H1 (cell line): Measurements from ENCODE around the gene CRABP2. TPM values are rescaled to one million over a fixed set of nuclear protein-coding genes. Genes with fewer than 3 reads are reported as not detected.
A peak's percentile ranks its signal among the peaks of the same experiment; 100 is the strongest.

Experiments
- CTCF ChIA-PET: fragments of 300-600 bp; sonication (Branson Sonifier 250); formaldehyde crosslinking; loops from one replicate; lab custom pipeline; 2021; ENCODE audit not compliant: partially characterized antibody; lab: Charles Lee
- POLR2A ChIA-PET: fragments of 300-600 bp; sonication (Branson Sonifier 250); formaldehyde crosslinking; loops from one replicate; lab custom pipeline; 2021; ENCODE audit warnings: inconsistent platforms; ENCODE audit not compliant: partially characterized antibody; lab: Charles Lee
- DNase-seq, 2 experiments: peaks; one replicate each; pipeline versions ENCODE4 v3.0.0 to v3.0.0-alpha.2; 2010 to 2022; ENCODE audit warnings: low spot score in 2 of 2, low read depth in 1 of 2, mixed read lengths in 1 of 2
- FAIRE-seq: peaks from 2 replicates; lab custom pipeline; 2011; peaks lifted over from hg19 to GRCh38; lab: Jason Lieb, UNC
- H2AFZ ChIP-seq: 2 replicates; pipeline ENCODE4 v1.8.1; 2012; ENCODE audit warnings: low read length, inconsistent platforms
- H2AK5ac ChIP-seq: 2 replicates; pipeline ENCODE4 v1.6.1; 2013; ENCODE audit warnings: low read depth, low read length
- H2BK120ac ChIP-seq: replicated peaks from 2 replicates; pipeline ENCODE3; 2013; ENCODE audit warnings: low read depth, low read length, inconsistent platforms
- H2BK12ac ChIP-seq: 2 replicates; pipeline ENCODE4 v1.6.1; 2013; ENCODE audit warnings: low read depth, low read length
- H2BK15ac ChIP-seq: 2 replicates; pipeline ENCODE4 v1.6.1; 2013; ENCODE audit warnings: low read length
- H2BK20ac ChIP-seq: 2 replicates; pipeline ENCODE4 v1.6.1; 2013; ENCODE audit warnings: low read length
- H2BK5ac ChIP-seq: 2 replicates; pipeline ENCODE4 v1.6.1; 2013; ENCODE audit warnings: low read depth, low read length
- H3K14ac ChIP-seq: 2 replicates; pipeline ENCODE4 v1.6.1; 2013; ENCODE audit warnings: inconsistent platforms; ENCODE audit not compliant: insufficient read length
- H3K18ac ChIP-seq: 2 replicates; pipeline ENCODE4 v1.6.1; 2013; ENCODE audit warnings: low read length; ENCODE audit errors: extremely low read depth
- H3K23ac ChIP-seq: 2 replicates; pipeline ENCODE4 v1.6.1; 2013; ENCODE audit warnings: inconsistent platforms; ENCODE audit not compliant: insufficient read length
- H3K23me2 ChIP-seq: 2 replicates; pipeline ENCODE4 v1.6.1; 2013; ENCODE audit warnings: low read depth, low read length
- H3K27ac ChIP-seq: 2 replicates; pipeline ENCODE4 v1.6.1; 2011; ENCODE audit warnings: low read depth, low read length, inconsistent platforms
- H3K27me3 ChIP-seq, 4 experiments: replicated peaks in 1 of 4; 1 replicate in 1 of 4; 2 replicates in 3 of 4; pipeline versions ENCODE4 v1.6.1 to v1.8.1; 2011 to 2013; ENCODE audit warnings: low read length in 3 of 4, mild to moderate bottlenecking in 3 of 4, inconsistent platforms in 2 of 4, mixed read lengths in 2 of 4, moderate library complexity in 1 of 4; ENCODE audit not compliant: control insufficient read depth in 3 of 4, insufficient read depth in 3 of 4; ENCODE audit errors: extremely low read depth in 1 of 4
- H3K36me3 ChIP-seq, 4 experiments: 2 replicates each; pipeline versions ENCODE4 v1.6.1 to v1.8.1; 2011 to 2013; ENCODE audit warnings: mild to moderate bottlenecking in 4 of 4, low read length in 3 of 4, moderate library complexity in 2 of 4, control low read depth in 1 of 4, inconsistent platforms in 1 of 4; ENCODE audit not compliant: insufficient read depth in 4 of 4, control insufficient read depth in 2 of 4
- H3K4ac ChIP-seq: replicated peaks from 2 replicates; pipeline ENCODE3; 2013; ENCODE audit warnings: low read length, low read depth, mixed read lengths, inconsistent platforms; ENCODE audit not compliant: insufficient read length
- H3K4me1 ChIP-seq, 4 experiments: replicated peaks in 1 of 4; 1 replicate in 1 of 4; 2 replicates in 3 of 4; pipeline versions ENCODE4 v1.6.1 to v1.8.1; 2011 to 2013; ENCODE audit warnings: low read length in 3 of 4, inconsistent platforms in 2 of 4, mixed read lengths in 1 of 4; ENCODE audit not compliant: insufficient read depth in 4 of 4, control insufficient read depth in 3 of 4
- H3K4me2 ChIP-seq, 2 experiments: 2 replicates each; pipeline versions ENCODE4 v1.6.1 to v1.8.1; 2011 to 2013; ENCODE audit warnings: low read depth in 2 of 2, low read length in 2 of 2, control low read depth in 1 of 2, inconsistent platforms in 1 of 2, mild to moderate bottlenecking in 1 of 2; ENCODE audit not compliant: insufficient read depth in 1 of 2
- H3K4me3 ChIP-seq, 4 experiments: fragments of 200-600, 300-600 bp in 1 of 4; sonication (generic), shearing (Covaris generic), sonication (Bioruptor Twin) in 1 of 4; 2 replicates each; pipeline versions ENCODE4 v1.5.1 to v1.8.1; 2011 to 2016; ENCODE audit warnings: low read length in 4 of 4, low read depth in 3 of 4, control low read depth in 2 of 4, inconsistent platforms in 2 of 4, mild to moderate bottlenecking in 2 of 4, mixed read lengths in 1 of 4, moderate library complexity in 1 of 4; ENCODE audit not compliant: insufficient read depth in 2 of 4; ENCODE audit errors: extremely low read depth in 1 of 4
- H3K56ac ChIP-seq: replicated peaks from 2 replicates; pipeline ENCODE3; 2013; ENCODE audit warnings: low read depth, mild to moderate bottlenecking, mixed read lengths, low read length, inconsistent platforms; ENCODE audit not compliant: insufficient read length
- H3K79me1 ChIP-seq: 2 replicates; pipeline ENCODE4 v1.6.1; 2013; ENCODE audit warnings: low read depth, low read length, control low read depth
- H3K79me2 ChIP-seq, 2 experiments: 2 replicates each; pipeline versions ENCODE4 v1.6.1 to v1.8.1; 2012 to 2013; ENCODE audit warnings: low read length in 2 of 2, mild to moderate bottlenecking in 2 of 2, inconsistent platforms in 1 of 2; ENCODE audit not compliant: insufficient read depth in 2 of 2, control insufficient read depth in 1 of 2
- H3K9ac ChIP-seq, 4 experiments: replicated peaks in 1 of 4; 1 replicate in 1 of 4; 2 replicates in 3 of 4; pipeline versions ENCODE4 v1.6.1 to v1.8.1; 2011 to 2013; ENCODE audit warnings: low read depth in 3 of 4, low read length in 3 of 4, control low read depth in 2 of 4, mild to moderate bottlenecking in 2 of 4, moderate library complexity in 2 of 4, inconsistent platforms in 1 of 4; ENCODE audit errors: extremely low read depth in 1 of 4
- H3K9me3 ChIP-seq, 2 experiments: 2 replicates each; pipeline versions ENCODE4 v1.6.1 to v1.8.1; 2012 to 2013; ENCODE audit warnings: mild to moderate bottlenecking in 2 of 2, moderate library complexity in 2 of 2, control low read depth in 1 of 2, inconsistent platforms in 1 of 2, low read depth in 1 of 2, low read length in 1 of 2, mixed read lengths in 1 of 2; ENCODE audit not compliant: insufficient read depth in 2 of 2
- H4K20me1 ChIP-seq, 2 experiments: replicated peaks in 1 of 2; 2 replicates each; pipeline versions ENCODE3 to v1.8.1; 2011 to 2013; ENCODE audit warnings: inconsistent platforms in 2 of 2, low read length in 2 of 2, mild to moderate bottlenecking in 1 of 2; ENCODE audit not compliant: insufficient read depth in 2 of 2, control insufficient read depth in 1 of 2
- H4K5ac ChIP-seq: 2 replicates; pipeline ENCODE4 v1.6.1; 2013; ENCODE audit warnings: low read length, low read depth, mixed read lengths, inconsistent platforms; ENCODE audit not compliant: insufficient read length
- H4K8ac ChIP-seq: 2 replicates; pipeline ENCODE4 v1.8.0; 2013; ENCODE audit warnings: mild to moderate bottlenecking, moderate library complexity, low read length, inconsistent platforms; ENCODE audit not compliant: insufficient read depth; ENCODE audit errors: extremely low read depth
- H4K91ac ChIP-seq: replicated peaks from 2 replicates; pipeline ENCODE3; 2013; ENCODE audit warnings: low read length, mixed read lengths, inconsistent platforms; ENCODE audit not compliant: insufficient read length
- ASH2L ChIP-seq: fragments of 200-600, 300-600 bp; sonication (generic); IDR thresholded peaks from one replicate; pipeline ENCODE4 v1.7.1; 2017; ENCODE audit warnings: low read length
- HDAC2 ChIP-seq, 2 experiments: fragments of 300-600 bp in 1 of 2; sonication (generic) in 1 of 2; IDR thresholded peaks; 2 replicates each; pipeline ENCODE4 v1.6.1; 2011 to 2012; ENCODE audit warnings: low read depth in 2 of 2, low read length in 2 of 2, mild to moderate bottlenecking in 2 of 2, moderate library complexity in 2 of 2, borderline replicate concordance in 1 of 2, inconsistent platforms in 1 of 2
- JUN ChIP-seq: IDR thresholded peaks from 2 replicates; pipeline ENCODE4 v1.6.1; 2011; ENCODE audit warnings: low read depth, mild to moderate bottlenecking, improper control_type of control experiment, low read length
- POLR2A ChIP-seq, 2 experiments: IDR thresholded peaks; 1 replicate in 1 of 2; 2 replicates in 1 of 2; pipeline ENCODE4 v1.6.1; 2011; ENCODE audit warnings: low read depth in 2 of 2, low read length in 2 of 2, mild to moderate bottlenecking in 2 of 2; ENCODE audit errors: control extremely low read depth in 1 of 2
- RBBP5 ChIP-seq: IDR thresholded peaks from 2 replicates; pipeline ENCODE4 v1.7.1; 2012; ENCODE audit warnings: low read depth, mild to moderate bottlenecking, inconsistent platforms, low read length, moderate library complexity, borderline replicate concordance
- TAF1 ChIP-seq: IDR thresholded peaks from 2 replicates; pipeline ENCODE4 v1.6.1; 2011; ENCODE audit warnings: mild to moderate bottlenecking, low read depth, low read length
- WGBS, 2 experiments: shearing (Covaris generic) in 1 of 2; methylation state at CpG; one replicate each; pipeline versions ENCODE4 v1.1.6 to v1.1.7; 2013 to 2015; ENCODE audit warnings: low lambda C conversion rate in 2 of 2, mixed read lengths in 2 of 2, inconsistent platforms in 1 of 2, low coverage in 1 of 2, missing lambda C conversion rate in 1 of 2; ENCODE audit not compliant: insufficient replicate concordance in 2 of 2, insufficient coverage in 1 of 2, insufficient read length in 1 of 2; ENCODE audit errors: extremely low coverage in 1 of 2, missing lambda C conversion rate in 1 of 2; 5-methylcytosine and 5-hydroxymethylcytosine counted together
- polyA plus RNA-seq, 7 experiments: library from polyadenylated mRNA; depleted of rRNA in 3 of 7; stranded (reverse) in 5 of 7; unstranded in 2 of 7; fragments of >200 nt in 5 of 7; fragments of 200-250 nt in 2 of 7; gene quantifications; 1 replicate in 5 of 7; 2 replicates in 1 of 7; 4 replicates in 1 of 7; pipeline versions ENCODE4 v1.2.1 to v1.2.3, GENCODE V29; 2011 to 2013; ENCODE audit warnings: missing spikeins in 2 of 7, mixed read lengths in 2 of 7
- total RNA-seq: library from RNA; stranded (reverse); fragmentation: NEBNext Ultra II Directional; extraction: Animal tissue kit (Norgen Biotek cat#: 25700); gene quantifications from 2 replicates; pipeline ENCODE4 v1.2.1, GENCODE V29; 2021

Gene CRABP2
- total and polyA plus RNA-seq, 2 of the 8 experiments (the other 6 are each of a cell fraction or from before 2014, with no cell fraction given), result 69.2 to 119 TPM

- peak overlapping the region; percentile 92; the same call in 1 of the 2 replicates for H2BK15ac ChIP-seq
- H3K27me3 ChIP-seq, result no peaks in the 10 kb centered on the region; a peak in 2 of 7 replicates
- no peak overlapping the region for H2BK120ac ChIP-seq
- H2AK5ac ChIP-seq, result 0 out of 2 replicates have a peak overlapping the region, but pooled peaks have one; percentile 42
- CTCF ChIA-PET, result interaction anchor here (0.6 to 66.0 kb wide), 12 partner anchors 11 to 1519 kb away, joined by 3 to 4284 read pairs (median 4); partner anchors contain the start of genes BCAN, CRABP2, HAPLN2 and ISG20L2
- peaks cover 18% of the 10 kb centered on the region for H3K23me2 ChIP-seq
- H4K91ac ChIP-seq, result no peak overlapping the region
- H3K18ac ChIP-seq, result peak overlapping the region; percentile 71
- WGBS, 2 experiments, result 6% methylated on average over 48 of the region's 49 CpGs; no CpG with 5 or more reads in 1 of the 2 experiments
- no peak overlapping the region for H4K5ac ChIP-seq
- H3K4me1 ChIP-seq, result peaks cover 7 to 39% (median 33%) of the 10 kb centered on the region in 4 experiments
- H3K4me2 ChIP-seq, result peak overlapping the region; percentile 71 to 87
- H4K20me1 ChIP-seq, result peaks cover 3 to 10% of the 10 kb centered on the region in 2 experiments
- H2BK12ac ChIP-seq, result peak overlapping the region; percentile 84
- DNase-seq (peak in 1 of 2 experiments; percentile 62), FAIRE-seq (no peak)
- no peak overlapping the region for H3K56ac ChIP-seq
- no peak overlapping the region for H3K23ac ChIP-seq
- no peaks in the 10 kb centered on the region for H3K9me3 ChIP-seq
- peak overlapping the region; percentile 98; the same call in 1 of the 2 replicates for H2BK5ac ChIP-seq
- H3K79me2 ChIP-seq, result peaks cover 5 to 43% of the 10 kb centered on the region in 2 experiments; a peak in 3 of 4 replicates
- H2BK20ac ChIP-seq, result 0 out of 2 replicates have a peak overlapping the region, but pooled peaks have one; percentile 48
- peak overlapping the region; percentile 50 for H3K4ac ChIP-seq
- H3K14ac ChIP-seq, result no peak overlapping the region
- POLR2A ChIA-PET, result interaction anchor here (0.8 to 13.8 kb wide), 25 partner anchors 13 to 207 kb away, joined by 3 to 419 read pairs (median 6); partner anchors contain the start of genes CRABP2, ISG20L2, METTL25B and MRPL24
- H3K79me1 ChIP-seq, result peaks cover 15% of the 10 kb centered on the region; the same call in 1 of the 2 replicates
- H3K9ac ChIP-seq, result peak overlapping the region; percentile 35 to 91 (median 82); a peak in 6 of 7 replicates
- peak overlapping the region; percentile 64 to 84 (median 74) for H3K4me3 ChIP-seq
- TF ChIP-seq JUN (no peak), ASH2L (peak; percentile 41), RBBP5 (0 out of 2 replicates have a peak, but pooled peaks have one; percentile 28), TAF1 (0 out of 2 replicates have a peak, but pooled peaks have one; percentile 5), POLR2A (IDR thresholded peaks at IDR 0.05; ENCODE audit: control extremely low read depth in 1 of 2, low read depth in 2 of 2, low read length in 2 of 2) (peak in 1 of 2 experiments; percentile 70; a peak in 1 of 3 replicates), HDAC2 (IDR thresholded peaks at IDR 0.05; ENCODE audit: borderline replicate concordance in 1 of 2, low read depth in 2 of 2, low read length in 2 of 2) (no peak)
- TF ChIP-seq, all 59 proteins: peak for 4
- H4K8ac ChIP-seq, result peak overlapping the region; percentile 64
- H3K27ac ChIP-seq, result no peak overlapping the region
- H2AFZ ChIP-seq, result no peak overlapping the region
- peaks cover 4 to 24% (median 11%) of the 10 kb centered on the region in 4 experiments; a peak in 7 of 8 replicates for H3K36me3 ChIP-seq
Measured at GRCh38 chr1:156676114-156676819, 29.1 kb downstream of the CRABP2 start.
